Upper lobe of left lung (tissue), 6 donors: ENCODE results near the gene PUM1. TPM values are rescaled to one million over a fixed set of nuclear protein-coding genes. Genes with fewer than 3 reads are reported as not detected.

Experiments used
- ATAC-seq, 2 donors: fragments of 200-7000 bp; cut with Tn5 transposase; one replicate each; pipeline ENCODE4 v1.9.1; 2022; ENCODE audit warnings: mild to moderate bottlenecking in 2 of 2, moderate library complexity in 2 of 2; ENCODE audit not compliant: low FRiP score in 2 of 2
- DNase-seq, 2 donors: peaks; one replicate each; pipeline ENCODE4 v3.0.0-alpha.2; 2019 to 2020
- H3K27ac ChIP-seq, 4 donors: fragments of 200-600 bp; sonication (generic); one replicate each; pipeline ENCODE4 v1.5.1; 2016 to 2019
- H3K27me3 ChIP-seq, 4 donors: fragments of 200-600 bp; sonication (generic); one replicate each; pipeline ENCODE4 v1.5.1; 2017 to 2019
- H3K36me3 ChIP-seq, 4 donors: fragments of 200-600 bp; sonication (generic); one replicate each; pipeline ENCODE4 v1.5.1; 2016 to 2019
- H3K4me1 ChIP-seq, 4 donors: fragments of 200-600 bp; sonication (generic); one replicate each; pipeline ENCODE4 v1.5.1; 2018 to 2019
- H3K4me3 ChIP-seq, 4 donors: fragments of 200-600 bp; sonication (generic); one replicate each; pipeline ENCODE4 v1.5.1; 2017 to 2019; ENCODE audit warnings: mild to moderate bottlenecking in 2 of 4, moderate library complexity in 1 of 4
- H3K9me3 ChIP-seq, 4 donors: fragments of 200-600 bp; sonication (generic); one replicate each; pipeline ENCODE4 v1.5.1; 2018 to 2019
- CTCF ChIP-seq, 6 experiments: fragments of 450-650 bp in 4 of 6; fragments of 200-600 bp in 2 of 6; sonication (generic) in 2 of 6; IDR thresholded peaks; one replicate each; pipeline ENCODE4 v1.5.1; 2016 to 2019; ENCODE audit warnings: antibody characterized with exemption in 6 of 6
- EP300 ChIP-seq, 4 donors: sonication (generic); formaldehyde crosslinking; IDR thresholded peaks; one replicate each; pipeline ENCODE4 v1.5.1; 2017; ENCODE audit warnings: antibody characterized with exemption in 4 of 4, control low read depth in 2 of 4
- POLR2A ChIP-seq, 4 donors: fragments of 450-650 bp; IDR thresholded peaks; one replicate each; pipeline ENCODE4 v1.5.1; 2016 to 2017; ENCODE audit warnings: antibody characterized with exemption in 4 of 4, mild to moderate bottlenecking in 2 of 4
- POLR2AphosphoS5 ChIP-seq, 2 donors: sonication (generic); formaldehyde crosslinking; IDR thresholded peaks; one replicate each; pipeline ENCODE4 v1.5.1; 2017; ENCODE audit warnings: antibody characterized with exemption in 2 of 2
- WGBS, 2 donors: methylation state at CpG; one replicate each; pipeline ENCODE4 v1.1.5; 2017 to 2018; 5-methylcytosine and 5-hydroxymethylcytosine counted together
- total RNA-seq, 6 donors: library from RNA; depleted of rRNA in 4 of 6; stranded (reverse); fragments of >200 nt in 4 of 6; gene quantifications; one replicate each; pipeline versions ENCODE4 v1.1.0 to v1.2.1, GENCODE V29; 2016 to 2021
- donor health status: DM: no; HTN: no; CAD: no; lungs with moderate emphysema.
- donor health status: DM: no; HTN: yes; CAD: no; lungs with severe emphysema.

Gene PUM1
- total RNA-seq, 6 donors from 2014 or later = 85.7 to 124 (median 99.8) TPM

- ATAC-seq (no peak), DNase-seq (no peak)
- H3K9me3 ChIP-seq = no peaks in the 10 kb centered on the region
- 66 to 77% methylated on average over 6 to 7 of the region's 7 CpGs for WGBS, 2 donors
- H3K27me3 ChIP-seq = no peaks in the 10 kb centered on the region
- no peak for TF ChIP-seq EP300 (IDR thresholded peaks at IDR 0.05)
- no peak for TF ChIP-seq CTCF (IDR thresholded peaks at IDR 0.05)
- no peak for TF ChIP-seq POLR2A (IDR thresholded peaks at IDR 0.05)
- TF ChIP-seq POLR2AphosphoS5 (IDR thresholded peaks at IDR 0.05) = no peak
- peaks cover 0 to 31% (median 16%) of the 10 kb centered on the region in 4 donors for H3K4me1 ChIP-seq
- H3K4me3 ChIP-seq = no peak overlapping the region
- H3K36me3 ChIP-seq = no peaks in the 10 kb centered on the region
- no peak overlapping the region for H3K27ac ChIP-seq
Measured at GRCh38 chr1:30894508-30894973, 171.0 kb downstream of the PUM1 start.

- DNase-seq (no peak), ATAC-seq (no peak)
- 73 to 78% methylated on average over 8 to 9 of the region's 9 CpGs for WGBS, 2 donors
Measured at GRCh38 chr1:30893776-30894507, 171.6 kb downstream of the PUM1 start.

DNA sequence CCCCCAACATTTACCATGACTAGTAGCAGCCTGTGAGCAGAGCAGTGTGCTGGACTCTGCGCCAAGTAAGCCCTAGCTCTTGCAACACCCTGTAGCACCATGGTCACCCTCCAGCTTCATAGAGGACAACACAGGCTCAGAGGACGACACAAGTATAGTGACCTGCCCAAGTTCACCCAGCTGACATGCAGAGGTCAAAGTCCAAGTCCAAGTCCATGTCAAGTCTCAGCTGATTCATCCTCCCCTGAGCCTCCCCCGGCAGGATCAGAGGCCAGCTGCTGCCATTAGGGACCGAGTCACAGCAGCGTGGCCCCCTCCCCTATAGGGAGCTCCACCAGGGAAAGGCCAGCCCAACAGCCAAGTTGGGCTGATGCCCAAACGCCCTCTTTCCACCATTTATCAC lies 172.8 kb downstream of the PUM1 start:
- 87 to 88% methylated on average over 3 to 6 of the region's 6 CpGs for WGBS, 2 donors
- H3K27me3 ChIP-seq = no peaks in the 10 kb centered on the region
- no peak for ATAC-seq

More at GRCh38 chr1:30893776-30894507, 171.6 kb downstream of the PUM1 start:
- H3K27me3 ChIP-seq = no peaks in the 10 kb centered on the region
- H3K36me3 ChIP-seq = no peaks in the 10 kb centered on the region
- H3K27ac ChIP-seq = no peak overlapping the region
- H3K9me3 ChIP-seq = no peaks in the 10 kb centered on the region
- no peak overlapping the region for H3K4me3 ChIP-seq
- peaks cover under 1 to 31% (median 18%) of the 10 kb centered on the region in 4 donors for H3K4me1 ChIP-seq
- TF ChIP-seq POLR2AphosphoS5 (IDR thresholded peaks at IDR 0.05) = no peak
- no peak for TF ChIP-seq CTCF (IDR thresholded peaks at IDR 0.05)
- no peak for TF ChIP-seq EP300 (IDR thresholded peaks at IDR 0.05)
- TF ChIP-seq POLR2A (IDR thresholded peaks at IDR 0.05) = no peak

GRCh38 chr1:30891227-30891552 lies 174.3 kb downstream of the PUM1 start:
- Histone ChIP-seq H3K27me3 (no peaks in the 10 kb centered on the region), H3K4me3 (no peak overlapping the region), H3K9me3 (no peaks in the 10 kb centered on the region), H3K27ac (no peak overlapping the region), H3K36me3 (no peaks in the 10 kb centered on the region), H3K4me1 (peaks cover 10 to 46% (median 35%) of the 10 kb centered on the region in 4 donors)
- ATAC-seq (no peak), DNase-seq (no peak)
- no peak for TF ChIP-seq CTCF (IDR thresholded peaks at IDR 0.05)
- TF ChIP-seq POLR2AphosphoS5 (IDR thresholded peaks at IDR 0.05) = no peak
- no peak for TF ChIP-seq POLR2A (IDR thresholded peaks at IDR 0.05)
- TF ChIP-seq EP300 (IDR thresholded peaks at IDR 0.05) = no peak
- WGBS, 2 donors = 94 to 100% methylated on average over 5 of the region's 5 CpGs

More for the DNA sequence above, 172.8 kb downstream of the PUM1 start:
- no peaks in the 10 kb centered on the region for H3K9me3 ChIP-seq
- H3K4me1 ChIP-seq = peaks cover 10 to 42% (median 31%) of the 10 kb centered on the region in 4 donors
- no peak for TF ChIP-seq EP300 (IDR thresholded peaks at IDR 0.05)
- TF ChIP-seq CTCF (IDR thresholded peaks at IDR 0.05) = no peak
- no peak for TF ChIP-seq POLR2A (IDR thresholded peaks at IDR 0.05)
- no peak for TF ChIP-seq POLR2AphosphoS5 (IDR thresholded peaks at IDR 0.05)
- H3K36me3 ChIP-seq = no peaks in the 10 kb centered on the region
- no peak overlapping the region for H3K4me3 ChIP-seq
- no peak overlapping the region for H3K27ac ChIP-seq
- DNase-seq = no peak
